Mammary epithelial cell (primary cell): Measurements from ENCODE around the gene PLBD2.

Source experiments
- CTCF ChIP-seq, 2 donors: IDR thresholded peaks in 1 of 2; conservative IDR thresholded peaks in 1 of 2; 2 replicates each; pipeline ENCODE4 v1.5.1; 2011 to 2012; ENCODE audit warnings: inconsistent platforms in 2 of 2, low read length in 2 of 2, mild to moderate bottlenecking in 2 of 2, control low read depth in 1 of 2, low read depth in 1 of 2; ENCODE audit not compliant: insufficient read depth in 1 of 2; ENCODE audit errors: extremely low read depth in 1 of 2
- EZH2 ChIP-seq: IDR thresholded peaks from 2 replicates; pipeline ENCODE4 v1.6.1; 2012; ENCODE audit warnings: low read length, inconsistent platforms, borderline replicate concordance

GRCh38 chr12:113387631-113388030, 29.2 kb downstream of the PLBD2 start:
- no peak for TF ChIP-seq CTCF (conservative IDR thresholded peaks at IDR 0.05 in 1 of 2, IDR thresholded peaks at IDR 0.05 in 1 of 2; ENCODE audit: extremely low read depth in 1 of 2, insufficient read depth in 1 of 2, low read depth in 1 of 2, low read length in 2 of 2)
- no peak for TF ChIP-seq EZH2
